T-helper 1 cell treated with Interleukin-12 subunit alpha and Interleukin-12 subunit beta and Interleukin-4 antibody, amounts not matched to agents 30 μg/mL and 1 μg/mL, for 36 hours (primary cell): ENCODE results near the gene ANK3.

Experiments
- H3K27ac Mint-ChIP-seq: one replicate; pipeline ENCODE4 v1.8.0; 2021; ENCODE audit warnings: mild to moderate bottlenecking, mixed read lengths
- H3K27me3 Mint-ChIP-seq: one replicate; pipeline ENCODE4 v1.8.0; 2021; ENCODE audit warnings: low read depth, mixed read lengths
- H3K36me3 Mint-ChIP-seq: one replicate; pipeline ENCODE4 v1.8.0; 2021; ENCODE audit warnings: low read depth, mixed read lengths
- H3K4me1 Mint-ChIP-seq: one replicate; pipeline ENCODE4 v1.8.0; 2021; ENCODE audit warnings: low read depth, mixed read lengths
- H3K4me3 Mint-ChIP-seq: one replicate; pipeline ENCODE4 v1.8.0; 2021; ENCODE audit warnings: mild to moderate bottlenecking, moderate library complexity, mixed read lengths
- H3K9me3 Mint-ChIP-seq: one replicate; pipeline ENCODE4 v1.8.0; 2021; ENCODE audit warnings: mixed read lengths

Gene ANK3

GRCh38 chr10:60155943-60156683, 233.6 kb downstream of the ANK3 start:
- H3K27me3 Mint-ChIP-seq = no peaks in the 10 kb centered on the region
- peaks cover 22% of the 10 kb centered on the region for H3K36me3 Mint-ChIP-seq
- H3K27ac Mint-ChIP-seq = no peak overlapping the region
- no peaks in the 10 kb centered on the region for H3K4me1 Mint-ChIP-seq
- H3K4me3 Mint-ChIP-seq = no peak overlapping the region
- peaks cover 5% of the 10 kb centered on the region for H3K9me3 Mint-ChIP-seq

GRCh38 chr10:60155099-60155877, 234.4 kb downstream of the ANK3 start:
- Mint-ChIP-seq H3K4me3 (no peak overlapping the region), H3K9me3 (no peaks in the 10 kb centered on the region), H3K36me3 (peaks cover 22% of the 10 kb centered on the region), H3K27ac (no peak overlapping the region), H3K27me3 (no peaks in the 10 kb centered on the region), H3K4me1 (no peaks in the 10 kb centered on the region)

- Mint-ChIP-seq H3K9me3 (no peaks in the 10 kb centered on the region), H3K27ac (no peak overlapping the region), H3K36me3 (peaks cover 38% of the 10 kb centered on the region), H3K4me3 (no peak overlapping the region), H3K4me1 (peaks cover 2% of the 10 kb centered on the region), H3K27me3 (no peaks in the 10 kb centered on the region)
These were observed 240.7 kb downstream of the ANK3 start for GRCh38 chr10:60149003-60149402.

- no peaks in the 10 kb centered on the region for H3K9me3 Mint-ChIP-seq
- no peak overlapping the region for H3K27ac Mint-ChIP-seq
- no peaks in the 10 kb centered on the region for H3K27me3 Mint-ChIP-seq
- H3K4me1 Mint-ChIP-seq = peaks cover 2% of the 10 kb centered on the region
- no peak overlapping the region for H3K4me3 Mint-ChIP-seq
- peaks cover 39% of the 10 kb centered on the region for H3K36me3 Mint-ChIP-seq
These were observed 241.3 kb downstream of the ANK3 start for GRCh38 chr10:60148266-60148840.

- peaks cover 2% of the 10 kb centered on the region for H3K4me1 Mint-ChIP-seq
- H3K4me3 Mint-ChIP-seq = no peak overlapping the region
- H3K27me3 Mint-ChIP-seq = no peaks in the 10 kb centered on the region
- no peaks in the 10 kb centered on the region for H3K9me3 Mint-ChIP-seq
- no peak overlapping the region for H3K27ac Mint-ChIP-seq
- peaks cover 34% of the 10 kb centered on the region for H3K36me3 Mint-ChIP-seq
These were observed 242.0 kb downstream of the ANK3 start for GRCh38 chr10:60147576-60148265.

- Mint-ChIP-seq H3K27ac (peak overlapping the region; percentile 7), H3K4me1 (peaks cover 2% of the 10 kb centered on the region), H3K36me3 (peaks cover 33% of the 10 kb centered on the region), H3K27me3 (no peaks in the 10 kb centered on the region), H3K4me3 (no peak overlapping the region), H3K9me3 (no peaks in the 10 kb centered on the region)
These were observed 242.7 kb downstream of the ANK3 start for GRCh38 chr10:60147025-60147424.

GRCh38 chr10:60144099-60144498, 245.6 kb downstream of the ANK3 start:
- Mint-ChIP-seq H3K27me3 (no peaks in the 10 kb centered on the region), H3K9me3 (no peaks in the 10 kb centered on the region), H3K4me3 (no peak overlapping the region), H3K27ac (no peak overlapping the region), H3K36me3 (peaks cover 17% of the 10 kb centered on the region), H3K4me1 (peaks cover 2% of the 10 kb centered on the region)

- H3K4me1 Mint-ChIP-seq = peaks cover 2% of the 10 kb centered on the region
- no peak overlapping the region for H3K4me3 Mint-ChIP-seq
- no peak overlapping the region for H3K27ac Mint-ChIP-seq
- H3K27me3 Mint-ChIP-seq = no peaks in the 10 kb centered on the region
- peaks cover 16% of the 10 kb centered on the region for H3K36me3 Mint-ChIP-seq
- no peaks in the 10 kb centered on the region for H3K9me3 Mint-ChIP-seq
These were observed 246.9 kb downstream of the ANK3 start for GRCh38 chr10:60142736-60143135.

GRCh38 chr10:60141896-60142559, 247.6 kb downstream of the ANK3 start:
- Mint-ChIP-seq H3K27ac (no peak overlapping the region), H3K36me3 (peaks cover 15% of the 10 kb centered on the region), H3K4me1 (no peaks in the 10 kb centered on the region), H3K9me3 (no peaks in the 10 kb centered on the region), H3K4me3 (no peak overlapping the region), H3K27me3 (no peaks in the 10 kb centered on the region)

- peaks cover 15% of the 10 kb centered on the region for H3K36me3 Mint-ChIP-seq
- no peak overlapping the region for H3K4me3 Mint-ChIP-seq
- H3K27ac Mint-ChIP-seq = no peak overlapping the region
- H3K27me3 Mint-ChIP-seq = no peaks in the 10 kb centered on the region
- H3K4me1 Mint-ChIP-seq = no peaks in the 10 kb centered on the region
- H3K9me3 Mint-ChIP-seq = no peaks in the 10 kb centered on the region
These were observed 248.7 kb downstream of the ANK3 start for GRCh38 chr10:60140651-60141632.

GRCh38 chr10:60139798-60140566, 249.7 kb downstream of the ANK3 start:
- peaks cover under 1% of the 10 kb centered on the region for H3K4me1 Mint-ChIP-seq
- no peak overlapping the region for H3K27ac Mint-ChIP-seq
- H3K27me3 Mint-ChIP-seq = no peaks in the 10 kb centered on the region
- H3K36me3 Mint-ChIP-seq = peaks cover 18% of the 10 kb centered on the region
- H3K9me3 Mint-ChIP-seq = no peaks in the 10 kb centered on the region
- H3K4me3 Mint-ChIP-seq = no peak overlapping the region

GRCh38 chr10:60139290-60139689, 250.4 kb downstream of the ANK3 start:
- Mint-ChIP-seq H3K36me3 (peaks cover 17% of the 10 kb centered on the region), H3K4me3 (no peak overlapping the region), H3K27ac (no peak overlapping the region), H3K9me3 (no peaks in the 10 kb centered on the region), H3K4me1 (peaks cover 7% of the 10 kb centered on the region), H3K27me3 (no peaks in the 10 kb centered on the region)

- Mint-ChIP-seq H3K27me3 (no peaks in the 10 kb centered on the region), H3K4me3 (no peak overlapping the region), H3K4me1 (peaks cover 8% of the 10 kb centered on the region), H3K9me3 (no peaks in the 10 kb centered on the region), H3K27ac (no peak overlapping the region), H3K36me3 (peaks cover 21% of the 10 kb centered on the region)
These were observed 250.8 kb downstream of the ANK3 start for GRCh38 chr10:60138842-60139241.
